Spinal cord (tissue), 10 donors: Measurements from ENCODE around the gene C2orf49. TPM values are rescaled to one million over a fixed set of nuclear protein-coding genes. Genes with fewer than 3 reads are reported as not detected.
"Not testable (repeated sequence)": the region's sequence is repeated elsewhere in the genome, so short reads cannot be mapped to it uniquely, and the experiment has no call there.

Experiments
- DNase-seq, 6 donors: peaks; one replicate each; pipeline versions ENCODE4 v3.0.0 to v3.0.0-alpha.2; 2013 to 2015; ENCODE audit warnings: low spot score in 6 of 6, low read depth in 4 of 6
- H3K27ac ChIP-seq: one replicate; pipeline ENCODE4 v1.5.1; 2013; ENCODE audit warnings: low read depth, low read length, control low read depth
- H3K27me3 ChIP-seq: one replicate; pipeline ENCODE4 v1.6.1; 2013; ENCODE audit warnings: low read length; ENCODE audit not compliant: control insufficient read depth, insufficient read depth
- H3K36me3 ChIP-seq: one replicate; pipeline ENCODE4 v1.6.1; 2013; ENCODE audit warnings: low read length; ENCODE audit not compliant: control insufficient read depth, insufficient read depth
- H3K4me1 ChIP-seq: one replicate; pipeline ENCODE4 v1.6.1; 2013; ENCODE audit warnings: low read length; ENCODE audit not compliant: control insufficient read depth, insufficient read depth
- H3K4me3 ChIP-seq: one replicate; pipeline ENCODE4 v1.5.1; 2013; ENCODE audit warnings: low read depth, low read length, control low read depth
- H3K9me3 ChIP-seq: one replicate; pipeline ENCODE4 v1.6.1; 2013; ENCODE audit warnings: low read length; ENCODE audit not compliant: control insufficient read depth, insufficient read depth
- WGBS: methylation state at CpG from one replicate; pipeline ENCODE4 v1.1.5; 2013; ENCODE audit warnings: missing lambda C conversion rate; ENCODE audit not compliant: insufficient coverage; 5-methylcytosine and 5-hydroxymethylcytosine counted together
- polyA plus RNA-seq, 2 donors: library from polyadenylated mRNA; unstranded; fragments of 120-200 nt; gene quantifications; one replicate each; pipeline ENCODE4 v1.2.1, GENCODE V29; 2013; ENCODE audit not compliant: insufficient read length in 2 of 2
- total RNA-seq, 2 donors: library from RNA; depleted of rRNA in 1 of 2; stranded (reverse); fragments of 120-200 nt in 1 of 2; fragments of >200 nt in 1 of 2; gene quantifications; one replicate each; pipeline versions ENCODE4 v1.2.3 to v1.2.4, GENCODE V29; 2013 to 2014
- donor health status: healthy.

C2orf49 gene
- total and polyA plus RNA-seq, 4 donors, result 22.2 to 27.5 (median 22.7) TPM

DNA sequence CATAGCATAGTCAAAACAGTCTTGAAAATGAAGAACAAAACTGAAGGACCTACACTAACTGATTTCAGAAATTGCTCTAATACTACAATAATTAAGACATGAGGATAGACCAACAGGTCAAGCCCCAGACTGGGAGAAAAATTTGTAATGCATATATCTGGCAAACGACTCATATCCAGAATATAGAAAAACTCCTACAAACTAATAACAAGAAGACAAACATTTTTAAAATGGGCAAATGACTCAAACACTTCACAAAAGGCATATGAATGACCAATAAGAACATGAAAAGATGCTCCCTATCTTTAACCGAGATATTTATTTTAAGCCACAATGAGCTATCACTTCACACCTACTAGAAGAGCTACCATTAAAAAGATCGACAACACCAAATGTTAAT is 22.0 kb upstream of the C2orf49 start:
- no CpG with 5 or more reads among the region's 3 CpGs for WGBS
- Histone ChIP-seq H3K9me3 (no peaks in the 10 kb centered on the region), H3K36me3 (no peaks in the 10 kb centered on the region), H3K27ac (no peak overlapping the region), H3K4me3 (no peak overlapping the region), H3K4me1 (no peaks in the 10 kb centered on the region), H3K27me3 (no peaks in the 10 kb centered on the region)
- no peak for DNase-seq

GRCh38 chr2:105317937-105318336 is 19.4 kb upstream of the C2orf49 start:
- Histone ChIP-seq H3K27ac (no peak overlapping the region), H3K9me3 (no peaks in the 10 kb centered on the region), H3K4me1 (no peaks in the 10 kb centered on the region), H3K36me3 (no peaks in the 10 kb centered on the region), H3K4me3 (no peak overlapping the region), H3K27me3 (no peaks in the 10 kb centered on the region)
- 100% methylated on average over 1 of the region's 3 CpGs for WGBS
- DNase-seq, result no peak

GRCh38 chr2:105320651-105321215 is 16.6 kb upstream of the C2orf49 start:
- Histone ChIP-seq H3K36me3 (peaks cover 3% of the 10 kb centered on the region), H3K9me3 (no peaks in the 10 kb centered on the region), H3K27ac (no peak overlapping the region), H3K4me3 (no peak overlapping the region), H3K4me1 (peaks cover 4% of the 10 kb centered on the region), H3K27me3 (no peaks in the 10 kb centered on the region)
- no peak for DNase-seq
- WGBS, result 70% methylated on average over 4 of the region's 7 CpGs

- H3K9me3 ChIP-seq, result no peaks in the 10 kb centered on the region
- no peaks in the 10 kb centered on the region for H3K27me3 ChIP-seq
- H3K4me1 ChIP-seq, result peaks cover 4% of the 10 kb centered on the region
- no peak overlapping the region for H3K27ac ChIP-seq
- no peak overlapping the region for H3K4me3 ChIP-seq
- DNase-seq, result no peak
- H3K36me3 ChIP-seq, result peaks cover 5% of the 10 kb centered on the region
- WGBS, result no CpG with 5 or more reads among the region's 3 CpGs
Measured at GRCh38 chr2:105321875-105322646, 15.3 kb upstream of the C2orf49 start.

- no peaks in the 10 kb centered on the region for H3K27me3 ChIP-seq
- DNase-seq, result no peak
- no peak overlapping the region for H3K27ac ChIP-seq
- H3K4me3 ChIP-seq, result no peak overlapping the region
- no peaks in the 10 kb centered on the region for H3K9me3 ChIP-seq
- 72% methylated on average over 4 of the region's 5 CpGs for WGBS
- H3K4me1 ChIP-seq, result peaks cover 4% of the 10 kb centered on the region
- peaks cover 5% of the 10 kb centered on the region for H3K36me3 ChIP-seq
Measured at GRCh38 chr2:105323111-105323510, 14.2 kb upstream of the C2orf49 start.

GRCh38 chr2:105324101-105324500 is 13.2 kb upstream of the C2orf49 start:
- Histone ChIP-seq H3K27ac (no peak overlapping the region), H3K4me1 (peaks cover 14% of the 10 kb centered on the region)
- no CpG with 5 or more reads among the region's 4 CpGs for WGBS

GRCh38 chr2:105324732-105325131 is 12.6 kb upstream of the C2orf49 start:
- DNase-seq, result no peak
- 90% methylated on average over 4 of the region's 4 CpGs for WGBS
- Histone ChIP-seq H3K27ac (no peak overlapping the region), H3K9me3 (no peaks in the 10 kb centered on the region), H3K4me3 (no peak overlapping the region), H3K27me3 (no peaks in the 10 kb centered on the region), H3K36me3 (peaks cover 5% of the 10 kb centered on the region), H3K4me1 (peaks cover 14% of the 10 kb centered on the region)

More at GRCh38 chr2:105324101-105324500, 13.2 kb upstream of the C2orf49 start:
- peaks cover 5% of the 10 kb centered on the region for H3K36me3 ChIP-seq
- no peak for DNase-seq
- no peaks in the 10 kb centered on the region for H3K27me3 ChIP-seq
- H3K4me3 ChIP-seq, result no peak overlapping the region
- no peaks in the 10 kb centered on the region for H3K9me3 ChIP-seq

DNA sequence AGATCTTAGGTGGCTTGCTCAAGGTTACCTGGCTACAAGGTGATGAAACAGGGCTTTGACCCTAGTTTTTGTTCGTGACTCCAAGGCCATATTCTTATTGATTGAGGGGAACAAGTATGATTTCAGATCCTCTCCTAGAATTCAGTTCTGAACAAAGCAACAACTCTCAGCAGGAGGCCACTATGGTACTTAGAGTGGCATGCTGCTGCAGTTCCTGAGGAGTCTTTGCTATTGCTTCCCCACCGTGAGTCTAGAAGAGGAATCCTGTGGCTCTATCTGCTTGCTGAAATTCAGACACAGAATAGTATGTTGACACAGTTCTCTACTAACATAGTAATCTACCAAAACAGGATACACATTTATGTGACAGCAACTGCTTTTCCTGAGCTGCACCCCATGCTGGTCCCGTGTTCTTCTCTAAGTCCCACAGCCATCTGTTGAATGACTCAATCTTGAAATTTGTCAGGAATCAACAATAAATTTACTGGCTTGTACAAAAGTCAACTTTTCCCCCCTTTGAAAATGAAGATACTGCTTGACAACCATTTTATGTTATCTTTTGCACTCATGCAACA is 11.9 kb upstream of the C2orf49 start:
- no peak overlapping the region for H3K27ac ChIP-seq
- no CpG with 5 or more reads among the region's 3 CpGs for WGBS
- H3K27me3 ChIP-seq, result no peaks in the 10 kb centered on the region
- H3K36me3 ChIP-seq, result peaks cover 5% of the 10 kb centered on the region
- H3K9me3 ChIP-seq, result no peaks in the 10 kb centered on the region
- DNase-seq, result no peak
- no peak overlapping the region for H3K4me3 ChIP-seq
- peaks cover 19% of the 10 kb centered on the region for H3K4me1 ChIP-seq

- not testable (repeated sequence) for H3K9me3 ChIP-seq, H3K27me3 ChIP-seq, H3K4me3 ChIP-seq, H3K36me3 ChIP-seq, H3K27ac ChIP-seq, DNase-seq
- peaks cover 19% of the 10 kb centered on the region for H3K4me1 ChIP-seq
- 90% methylated on average over 2 of the region's 3 CpGs for WGBS
Measured at GRCh38 chr2:105327271-105327670, 10.1 kb upstream of the C2orf49 start.

DNA sequence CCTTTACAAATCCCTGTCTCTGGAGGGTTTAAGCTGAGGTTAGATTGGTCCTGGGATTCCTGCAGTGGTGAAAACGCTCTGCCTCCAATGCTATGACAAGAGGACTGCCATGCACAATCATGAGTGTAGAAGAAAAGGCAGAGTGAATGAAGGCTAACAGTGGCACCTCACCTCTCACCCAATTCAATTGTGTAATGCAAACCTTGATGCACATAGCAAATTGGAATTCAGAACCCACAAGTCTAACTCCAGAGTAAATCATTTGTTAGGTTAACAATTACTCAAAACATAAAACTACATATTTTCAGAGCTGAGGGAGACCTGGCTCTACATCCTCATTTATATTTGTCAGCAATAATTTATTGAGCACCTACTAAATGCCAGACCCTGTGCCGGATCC is 9.7 kb upstream of the C2orf49 start:
- H3K27me3 ChIP-seq, result no peaks in the 10 kb centered on the region
- no peak overlapping the region for H3K27ac ChIP-seq
- H3K4me3 ChIP-seq, result no peak overlapping the region

More for the DNA sequence above, 9.7 kb upstream of the C2orf49 start:
- Histone ChIP-seq H3K36me3 (peaks cover 5% of the 10 kb centered on the region), H3K9me3 (no peaks in the 10 kb centered on the region), H3K4me1 (peaks cover 19% of the 10 kb centered on the region)
- DNase-seq, result no peak
- 40% methylated on average over 1 of the region's 2 CpGs for WGBS
